Daoy (cell line): ENCODE data around the gene TRAPPC12. TPM values are rescaled to one million over a fixed set of nuclear protein-coding genes. Genes with fewer than 3 reads are reported as not detected.
"Not testable (repeated sequence)": the region's sequence is repeated elsewhere in the genome, so short reads cannot be mapped to it uniquely, and the experiment has no call there.

Experiments used
- DNase-seq: peaks from one replicate; pipeline ENCODE4 v3.0.0-alpha.2; 2015; ENCODE audit warnings: low read depth
- total RNA-seq: library from RNA; depleted of rRNA; stranded (reverse); fragments of >200 nt; shearing (Covaris generic); gene quantifications from 2 replicates; pipeline ENCODE4 v1.2.3, GENCODE V29; 2014

TRAPPC12 gene
- total RNA-seq, 1 experiment from 2014 or later, result 58.9 TPM

GRCh38 chr2:3369340-3370181 is 9.9 kb upstream of the TRAPPC12 start:
- DNase-seq, result not testable (repeated sequence)

GRCh38 chr2:3376821-3377220 is 2.7 kb upstream of the TRAPPC12 start:
- DNase-seq, result no peak

- DNase-seq, result peak; percentile 66
These were observed 2.2 kb upstream of the TRAPPC12 start for GRCh38 chr2:3377279-3377611.

GRCh38 chr2:3377612-3378432 is 1.7 kb upstream of the TRAPPC12 start, which contains the start of gene EIPR1:
TSS of gene EIPR1 (minus strand) at chr2:3377818. CDS start at chr2:3377689, 129 bp downstream.
- peak; percentile 99 for DNase-seq

GRCh38 chr2:3379339-3379646 is 201 bp upstream of the TRAPPC12 start:
- DNase-seq, result no peak

- DNase-seq, result no peak
These were observed 7.0 kb downstream of the TRAPPC12 start for GRCh38 chr2:3386448-3386958.

GRCh38 chr2:3387011-3387410 is 7.5 kb downstream of the TRAPPC12 start:
- DNase-seq, result no peak

- no peak for DNase-seq
These were observed 8.3 kb downstream of the TRAPPC12 start for GRCh38 chr2:3387644-3388411.

GRCh38 chr2:3388412-3388738 is 8.9 kb downstream of the TRAPPC12 start:
- DNase-seq, result no peak

- no peak for DNase-seq
These were observed 9.7 kb downstream of the TRAPPC12 start for GRCh38 chr2:3389193-3389592.

- DNase-seq, result no peak
These were observed 10.5 kb downstream of the TRAPPC12 start for GRCh38 chr2:3390041-3390440.

GRCh38 chr2:3392216-3392615 is 12.7 kb downstream of the TRAPPC12 start:
- no peak for DNase-seq

GRCh38 chr2:3396920-3397559 is 17.5 kb downstream of the TRAPPC12 start:
- DNase-seq, result no peak

- DNase-seq, result no peak
These were observed 19.4 kb downstream of the TRAPPC12 start for GRCh38 chr2:3398857-3399256.

GRCh38 chr2:3399381-3399780 is 19.9 kb downstream of the TRAPPC12 start:
- DNase-seq, result no peak

- no peak for DNase-seq
These were observed 20.3 kb downstream of the TRAPPC12 start for GRCh38 chr2:3399829-3400228.

GRCh38 chr2:3403587-3404334 is 24.3 kb downstream of the TRAPPC12 start:
- no peak for DNase-seq

GRCh38 chr2:3404349-3404894 is 24.9 kb downstream of the TRAPPC12 start:
- no peak for DNase-seq

GRCh38 chr2:3405307-3405706 is 25.8 kb downstream of the TRAPPC12 start:
- DNase-seq, result no peak

GRCh38 chr2:3405876-3406275 is 26.4 kb downstream of the TRAPPC12 start:
- DNase-seq, result no peak

- DNase-seq, result no peak
These were observed 27.0 kb downstream of the TRAPPC12 start for GRCh38 chr2:3406501-3406900.
